ENCODE data around the gene NTN1.
A peak's percentile ranks its signal among the peaks of the same experiment; 100 is the strongest.
"Not testable (repeated sequence)": the region's sequence is repeated elsewhere in the genome, so short reads cannot be mapped to it uniquely, and the experiment has no call there.

NTN1 gene

DNA sequence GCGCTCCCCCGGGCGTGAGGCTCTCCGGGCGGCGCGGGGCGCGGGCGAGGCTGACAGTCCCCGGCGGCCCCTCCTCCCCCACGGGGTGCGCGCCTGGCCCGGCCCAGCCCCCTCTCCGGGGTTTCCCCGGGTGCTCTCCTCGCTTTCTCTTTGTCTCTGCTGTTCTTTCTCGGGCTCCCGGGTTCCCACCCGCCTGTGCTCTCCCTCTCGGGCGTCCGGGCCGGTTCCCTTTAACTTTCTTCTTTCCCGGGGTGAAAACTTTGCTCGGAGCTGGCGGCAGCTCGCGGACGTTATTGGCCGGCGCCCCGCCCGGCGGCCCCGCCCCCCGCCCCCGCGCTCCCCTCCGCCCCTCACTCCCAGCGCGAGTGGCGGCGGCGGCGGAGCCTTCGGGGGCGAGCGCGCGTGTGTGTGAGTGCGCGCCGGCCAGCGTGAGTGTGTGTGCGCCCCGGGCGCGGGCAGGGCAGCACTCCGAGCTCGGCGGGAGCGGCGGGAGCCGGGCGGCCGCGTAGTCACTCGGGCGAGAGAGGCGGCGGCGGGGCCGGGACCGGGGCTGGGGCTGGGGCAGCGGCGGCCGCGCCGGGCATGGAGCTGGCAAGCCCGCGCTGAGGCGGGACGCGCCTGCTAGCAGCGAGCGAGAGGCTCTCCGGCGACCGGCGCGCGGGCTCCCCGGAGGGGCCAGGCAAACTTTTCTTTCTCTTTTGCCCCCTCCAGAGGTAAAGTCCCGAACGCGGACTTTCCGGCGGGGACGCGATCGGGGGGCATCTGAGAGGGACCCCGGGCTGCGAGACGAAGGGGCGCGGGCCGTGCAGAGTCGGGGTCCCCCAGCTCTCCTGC is at the start of gene NTN1:
NTN1 (plus strand) TSS at position 353 of the 834 bp plus-strand sequence. CDS start 864 bp downstream, outside the sequence.
- peak; percentile 27 to 68 for DNase-seq (ENCODE audit: low read depth in 2 of 2)

DNA sequence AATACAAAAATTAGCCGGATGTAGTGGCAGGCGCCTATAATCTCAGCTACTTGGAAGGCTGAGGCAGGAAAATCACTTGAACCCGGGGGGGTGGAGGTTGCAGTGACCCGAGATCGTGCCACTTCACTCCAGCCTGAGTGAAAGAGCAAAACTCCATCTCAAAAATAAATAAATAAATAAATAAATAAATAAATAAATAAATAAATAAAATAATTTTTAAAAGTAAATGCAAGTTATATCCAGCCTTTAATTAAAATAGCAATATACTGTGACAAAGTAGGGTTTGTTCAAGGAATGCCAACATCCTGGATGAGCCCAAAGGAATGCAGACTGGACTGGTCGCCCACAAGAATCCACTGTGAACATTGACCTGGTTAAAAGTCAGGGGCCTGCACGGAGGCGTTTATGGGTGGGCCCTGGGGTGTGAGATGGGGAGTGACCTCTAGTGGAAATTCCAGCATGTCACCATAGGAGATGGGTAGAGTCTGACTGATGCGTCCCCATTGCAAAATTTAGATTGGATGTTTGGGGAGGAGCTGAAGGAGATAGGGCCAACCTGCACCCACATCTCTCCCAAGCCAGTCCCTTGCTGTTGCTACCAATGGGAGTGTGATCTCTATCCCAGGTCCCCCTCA is 46.1 kb upstream of the NTN1 start:
- no peak for DNase-seq (ENCODE audit: low read depth in 2 of 2)

DNA sequence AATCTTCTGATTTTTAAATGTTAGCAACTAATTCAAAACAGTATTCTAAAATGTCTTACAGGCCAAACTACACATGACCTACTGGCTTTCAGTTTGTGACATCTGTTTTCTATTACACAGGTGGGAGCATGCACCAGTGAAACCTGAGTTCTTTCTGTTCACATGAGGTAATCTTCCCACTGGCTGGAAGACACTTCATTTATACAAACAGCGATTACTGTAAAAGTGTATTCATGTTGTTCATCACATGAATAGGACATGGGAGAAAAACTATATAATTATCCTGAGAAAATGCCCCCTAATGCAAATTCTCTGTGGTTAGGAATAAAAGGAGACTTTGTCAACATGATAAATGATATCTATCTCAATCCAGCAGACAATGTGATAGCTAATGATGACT is 44.7 kb upstream of the NTN1 start:
- no peak for DNase-seq (ENCODE audit: low read depth in 2 of 2)

DNA sequence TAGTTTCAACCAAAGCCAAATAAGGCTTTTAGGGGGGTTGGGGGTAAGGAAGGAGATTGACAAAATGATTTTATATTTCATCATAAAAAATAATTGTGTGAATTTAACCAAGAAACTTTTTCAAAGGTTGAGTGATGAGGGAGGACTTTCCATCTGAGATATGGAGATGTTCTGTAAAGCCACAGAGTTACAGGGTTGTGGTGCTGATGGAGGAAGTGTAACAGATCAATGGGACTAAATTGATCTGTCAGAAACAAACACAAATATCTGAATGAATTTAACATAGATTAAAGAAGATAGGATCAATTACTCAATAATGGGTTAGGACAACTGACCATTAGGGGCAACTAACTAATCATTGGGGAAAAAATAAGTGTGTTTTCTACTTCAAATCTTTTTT is 41.6 kb upstream of the NTN1 start:
- DNase-seq (ENCODE audit: low read depth in 2 of 2): no peak

DNA sequence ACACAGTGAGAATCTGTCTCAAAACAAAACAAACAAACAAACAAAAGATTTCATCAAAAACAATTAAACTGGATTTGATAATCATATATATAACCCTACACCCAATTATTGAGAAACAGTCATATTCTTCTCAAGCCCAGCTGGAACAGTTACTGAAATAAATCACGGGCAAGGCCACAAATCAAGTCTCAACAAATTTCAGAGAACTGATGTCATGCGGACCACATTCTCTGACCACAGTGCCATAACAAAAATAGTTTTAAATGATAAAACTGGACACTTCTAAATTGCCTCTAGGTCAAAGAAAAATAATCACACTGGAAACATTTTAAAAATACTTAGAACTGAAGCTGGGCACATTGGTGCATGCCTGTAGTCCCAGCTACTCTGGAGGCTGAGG is 39.9 kb upstream of the NTN1 start:
- DNase-seq (ENCODE audit: low read depth in 2 of 2): no peak

DNA sequence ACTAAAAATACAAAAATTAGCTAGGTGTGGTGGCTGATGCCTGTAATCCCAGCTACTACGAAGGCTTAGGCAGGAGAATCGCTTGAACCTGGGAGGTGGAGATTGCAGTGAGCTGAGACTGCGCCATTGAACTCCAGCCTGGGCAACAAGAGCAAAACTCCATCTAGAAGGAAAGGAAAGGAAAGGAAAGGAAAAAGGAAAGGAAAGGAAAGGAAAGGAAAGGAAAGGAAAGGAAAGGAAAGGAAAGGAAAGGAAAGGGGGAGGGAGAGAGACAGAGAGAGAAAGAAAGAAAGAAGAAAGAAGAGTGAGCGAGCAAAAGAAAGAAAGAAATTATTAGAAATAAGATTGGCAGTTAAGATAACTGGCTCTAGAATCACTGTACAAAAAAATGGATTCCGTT is 37.1 kb upstream of the NTN1 start:
- not testable (repeated sequence) for DNase-seq (ENCODE audit: low read depth in 2 of 2)

DNA sequence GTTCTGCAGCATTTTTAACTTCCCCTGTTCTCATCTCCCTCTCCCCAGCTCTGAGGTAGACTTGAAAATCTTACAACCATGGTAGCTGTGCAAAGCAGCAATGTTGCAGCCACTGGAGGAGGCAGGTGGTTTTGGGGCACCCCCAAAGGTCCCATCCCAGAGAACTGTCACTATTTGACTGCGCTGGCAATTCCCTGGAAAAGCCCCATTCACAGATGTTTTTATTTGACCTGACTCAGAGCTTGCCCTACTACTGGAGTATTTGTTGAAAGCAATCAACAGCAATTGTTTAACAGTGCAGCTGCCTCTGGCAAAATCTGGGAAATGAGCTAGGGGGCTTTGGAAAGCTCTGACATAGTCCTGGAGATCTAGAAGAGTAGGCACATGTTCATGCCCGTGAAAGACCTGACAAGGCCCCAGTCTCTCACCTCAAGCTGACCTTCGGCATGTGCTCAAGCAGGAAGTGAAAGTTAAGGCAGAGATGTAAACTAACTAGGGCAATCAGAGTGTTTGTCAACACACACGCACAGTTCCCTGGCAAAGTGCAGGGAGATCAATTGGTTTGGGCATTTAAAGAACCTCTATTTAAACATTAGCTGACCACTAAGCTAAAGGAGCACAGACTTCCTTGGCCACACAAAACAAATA is 36.1 kb upstream of the NTN1 start:
- no peak for DNase-seq (ENCODE audit: low read depth in 2 of 2)

DNA sequence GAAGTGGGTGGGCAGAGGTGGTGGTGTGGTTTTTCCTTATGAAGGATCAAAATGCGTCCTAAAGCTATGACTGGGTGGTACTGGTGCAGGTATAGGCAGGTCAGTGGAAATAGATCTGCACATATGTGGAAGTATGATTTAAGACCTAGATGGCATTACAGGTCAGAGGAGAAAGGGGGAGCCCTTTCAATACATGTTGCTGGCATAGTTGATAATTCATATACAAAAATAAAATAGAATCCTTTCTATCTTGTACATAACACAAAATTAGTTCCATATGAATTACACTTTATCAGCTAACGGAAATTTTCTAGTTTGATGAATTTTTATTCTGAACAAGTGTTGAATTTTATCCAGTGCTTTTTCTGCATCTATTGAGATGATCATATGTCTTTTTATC is 35.0 kb upstream of the NTN1 start:
- no peak for DNase-seq (ENCODE audit: low read depth in 2 of 2)

DNA sequence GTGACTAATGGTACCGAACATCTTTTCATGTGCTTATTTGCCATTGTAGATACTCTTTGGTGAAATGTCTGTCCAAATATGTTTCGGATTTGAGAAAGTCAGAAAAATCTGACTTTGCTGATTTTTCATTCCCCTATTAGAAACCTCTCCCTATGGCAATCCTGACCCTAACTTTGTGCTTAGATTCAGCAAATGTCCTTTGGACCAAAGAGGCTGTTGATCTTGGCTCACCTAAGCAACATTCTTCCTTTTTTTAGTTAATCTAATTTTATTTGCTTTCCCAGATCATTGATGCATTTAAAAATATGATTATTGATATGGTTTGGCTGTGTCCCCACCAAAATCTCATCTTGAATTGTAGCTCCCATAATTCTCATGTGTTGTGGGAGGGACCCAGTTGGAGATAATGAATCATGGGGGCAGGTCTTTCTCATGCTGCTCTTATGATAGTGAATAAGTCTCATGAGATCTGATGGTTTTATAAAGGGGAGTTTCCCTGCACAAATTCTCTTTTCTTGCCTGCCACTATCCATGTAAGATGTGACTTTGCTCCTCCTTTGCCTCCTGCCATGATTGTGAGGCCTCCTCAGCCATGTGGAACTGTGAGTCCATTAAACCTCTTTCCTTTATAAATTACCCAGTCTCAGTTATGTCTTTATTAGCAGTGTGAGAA is 32.9 kb upstream of the NTN1 start:
- not testable (repeated sequence) for DNase-seq (ENCODE audit: low read depth in 2 of 2)

DNA sequence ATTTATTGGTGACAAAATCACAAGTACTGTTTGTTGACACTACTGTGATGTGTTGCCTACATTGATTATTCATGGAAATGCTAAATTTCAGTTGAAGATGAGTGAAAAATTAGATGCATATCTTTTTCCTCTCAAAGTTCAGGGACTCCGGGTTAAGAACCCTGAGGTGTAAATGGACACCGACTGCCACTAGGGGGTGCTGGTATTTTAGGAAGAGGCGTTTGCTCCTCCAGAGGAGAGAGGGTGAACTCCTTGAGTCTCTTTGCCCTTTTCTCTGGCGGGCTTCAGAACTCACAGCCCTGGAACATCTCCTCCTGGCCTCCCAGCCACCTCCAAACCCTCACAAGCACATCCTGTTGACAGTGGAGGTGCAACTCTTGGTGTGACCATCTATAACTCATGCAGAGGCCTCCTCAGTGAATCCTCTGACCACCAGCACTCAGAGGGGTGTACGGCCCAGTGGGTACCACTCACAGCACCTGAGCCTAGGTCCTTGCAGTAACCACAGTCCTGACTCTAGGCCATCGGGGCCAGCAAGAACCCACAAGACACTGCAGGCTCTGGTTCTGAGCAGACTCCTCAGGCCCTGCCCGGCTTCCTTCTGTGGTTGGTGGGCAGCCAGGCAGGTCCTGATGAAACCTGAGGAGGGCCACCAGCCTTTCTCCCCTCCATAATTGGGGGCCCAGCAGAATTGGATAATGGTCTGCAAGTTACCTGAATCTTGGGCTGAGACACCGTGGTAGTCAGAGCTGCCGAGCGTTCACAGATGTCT is 29.6 kb upstream of the NTN1 start:
- peak; percentile 47 to 53 for DNase-seq (ENCODE audit: low read depth in 2 of 2)

DNA sequence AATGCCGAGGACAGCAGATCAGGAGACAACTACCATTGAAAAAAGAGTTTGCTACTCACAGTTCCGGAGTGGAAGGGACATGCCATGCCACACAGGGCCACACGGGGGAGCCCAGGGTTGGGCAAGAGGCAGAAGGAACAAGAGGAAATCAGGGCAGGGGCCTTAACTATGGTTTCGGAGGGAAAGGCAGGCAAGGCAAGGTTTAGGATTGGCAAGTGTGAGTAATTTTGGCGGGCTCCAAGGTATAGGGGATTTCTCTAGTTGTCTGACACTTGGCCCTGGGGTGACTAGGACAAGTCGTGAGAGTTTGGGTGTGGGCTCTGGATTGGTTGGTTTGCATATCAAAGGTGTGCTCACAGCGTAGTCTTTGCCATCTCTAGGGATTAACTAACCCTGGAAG is 27.0 kb upstream of the NTN1 start:
- peak; percentile 17 to 45 for DNase-seq (ENCODE audit: low read depth in 2 of 2)

DNA sequence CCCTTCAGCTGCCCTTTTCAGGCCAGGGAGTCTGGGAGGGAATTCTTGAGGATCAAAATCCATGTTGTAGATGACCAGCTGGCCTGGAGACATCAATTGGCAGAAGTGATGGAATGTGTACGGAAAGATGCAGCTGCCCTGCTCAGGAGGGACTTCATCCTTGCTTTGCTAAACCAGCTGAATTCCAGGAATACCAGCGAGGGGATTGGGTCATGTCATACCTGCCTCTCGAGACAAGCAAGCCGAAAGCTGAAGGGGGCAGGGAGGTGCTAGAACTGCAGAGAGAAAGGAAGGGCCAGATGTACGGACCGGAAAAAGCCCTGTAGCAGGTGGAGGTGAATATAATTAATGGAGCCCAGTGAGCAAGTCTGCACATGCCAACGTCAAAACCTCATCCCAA is 25.6 kb upstream of the NTN1 start:
- DNase-seq (ENCODE audit: low read depth in 2 of 2): no peak

DNA sequence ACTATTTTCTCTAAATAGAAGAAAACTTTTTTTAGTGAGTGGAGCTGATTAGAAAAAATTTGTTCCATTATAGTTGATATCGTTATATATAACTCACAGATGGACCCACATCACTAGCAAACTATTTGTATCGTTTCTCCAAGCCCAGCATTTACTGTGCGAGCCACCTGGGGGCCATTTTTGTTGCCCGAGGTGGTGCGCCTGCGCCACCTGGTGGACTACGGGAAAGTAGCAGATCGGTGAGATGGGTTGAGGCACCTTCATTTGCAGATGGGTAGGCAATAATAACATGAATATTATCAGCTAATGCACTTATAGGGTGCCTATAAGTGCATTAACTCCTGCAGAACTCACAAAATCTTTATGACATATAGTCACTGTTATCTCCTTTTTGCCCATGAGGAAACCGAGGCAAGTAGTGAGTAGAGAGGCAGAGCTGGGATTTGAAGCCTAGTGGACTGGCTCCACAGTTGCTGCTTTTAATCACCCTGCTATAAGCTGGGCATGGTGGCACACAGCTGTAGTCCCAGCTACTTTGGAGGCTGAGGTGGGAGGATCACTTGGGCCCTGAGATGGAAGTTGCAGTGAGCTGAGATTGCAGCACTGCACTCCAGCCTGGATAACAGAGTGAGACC is 23.2 kb upstream of the NTN1 start:
- peak; percentile 63 to 71 for DNase-seq (ENCODE audit: low read depth in 2 of 2)

DNA sequence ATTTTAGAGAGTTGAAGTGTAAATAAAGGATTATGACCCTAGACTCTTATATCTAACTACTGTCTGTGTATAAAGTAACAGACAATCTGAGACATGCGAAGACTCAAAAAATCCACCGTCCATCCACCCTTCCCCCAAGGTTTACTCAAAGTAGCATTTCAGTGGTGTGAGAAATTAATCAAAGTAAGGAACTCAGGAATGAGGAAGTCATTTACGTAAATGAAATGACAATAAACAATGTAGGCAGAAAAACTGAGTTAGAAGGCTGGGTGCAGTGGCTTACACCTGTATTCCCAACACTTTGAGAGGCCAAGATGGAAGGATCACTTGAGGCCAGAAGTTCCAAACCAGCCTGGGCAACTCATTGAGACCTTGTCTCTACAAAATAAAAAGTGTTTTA is 19.8 kb upstream of the NTN1 start:
- no peak for DNase-seq (ENCODE audit: low read depth in 2 of 2)

DNA sequence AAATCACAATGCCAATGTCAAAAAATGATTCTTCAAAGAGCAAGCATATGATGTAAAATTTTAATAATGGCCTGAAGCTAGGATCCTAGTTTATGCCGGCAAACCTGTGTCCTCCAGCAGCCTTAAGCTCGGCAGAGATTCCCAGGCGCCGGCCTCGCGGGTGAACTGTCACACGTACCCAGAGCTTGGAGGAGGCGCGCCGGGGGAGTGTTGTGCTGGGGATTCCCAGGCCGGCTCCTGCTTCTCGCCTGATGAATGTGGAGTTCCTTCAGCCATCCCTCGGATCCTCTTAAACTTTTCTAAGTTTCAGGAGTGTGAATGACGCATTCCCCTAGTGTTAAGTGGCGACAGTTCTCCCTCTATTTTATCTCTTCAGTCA is 19.1 kb upstream of the NTN1 start:
- no peak for DNase-seq (ENCODE audit: low read depth in 2 of 2)

DNA sequence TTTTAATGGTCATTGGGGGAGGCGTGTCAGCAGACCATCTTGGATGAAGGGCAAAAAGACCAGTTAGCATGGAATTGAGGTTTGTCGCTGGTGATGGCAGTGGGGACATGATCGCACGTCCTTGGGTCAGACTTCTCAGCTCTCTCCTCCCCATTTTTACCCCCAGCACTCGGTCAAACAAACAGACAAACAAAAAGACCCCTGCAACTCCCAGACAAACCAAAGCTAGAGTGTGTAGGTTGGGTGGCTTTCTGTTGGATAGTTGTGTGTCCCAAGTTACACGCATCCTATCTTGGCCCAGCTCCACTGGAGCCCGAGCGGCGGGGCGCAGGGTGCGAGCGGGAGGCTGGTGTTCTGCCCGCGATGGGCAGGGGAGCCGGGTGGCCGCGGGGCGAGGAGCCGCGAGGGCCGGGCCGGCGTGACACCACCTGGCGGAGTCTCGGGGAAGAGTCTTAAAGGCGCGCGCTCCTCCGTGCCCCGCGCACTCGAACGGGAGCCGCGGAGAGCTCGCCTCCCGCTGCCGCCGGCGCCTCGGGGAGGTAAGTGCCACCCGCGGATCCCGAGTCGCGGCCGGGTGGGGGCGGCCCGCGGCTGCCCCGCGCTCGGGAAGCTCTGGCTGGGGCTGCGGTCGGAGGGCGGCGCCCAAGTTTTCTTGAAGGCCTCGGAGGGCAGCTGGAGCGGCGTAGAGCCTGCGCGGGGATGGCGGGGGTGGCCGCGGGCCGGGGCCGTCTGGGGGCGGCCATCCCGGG is 18.5 kb upstream of the NTN1 start:
- no peak for DNase-seq (ENCODE audit: low read depth in 2 of 2)

DNA sequence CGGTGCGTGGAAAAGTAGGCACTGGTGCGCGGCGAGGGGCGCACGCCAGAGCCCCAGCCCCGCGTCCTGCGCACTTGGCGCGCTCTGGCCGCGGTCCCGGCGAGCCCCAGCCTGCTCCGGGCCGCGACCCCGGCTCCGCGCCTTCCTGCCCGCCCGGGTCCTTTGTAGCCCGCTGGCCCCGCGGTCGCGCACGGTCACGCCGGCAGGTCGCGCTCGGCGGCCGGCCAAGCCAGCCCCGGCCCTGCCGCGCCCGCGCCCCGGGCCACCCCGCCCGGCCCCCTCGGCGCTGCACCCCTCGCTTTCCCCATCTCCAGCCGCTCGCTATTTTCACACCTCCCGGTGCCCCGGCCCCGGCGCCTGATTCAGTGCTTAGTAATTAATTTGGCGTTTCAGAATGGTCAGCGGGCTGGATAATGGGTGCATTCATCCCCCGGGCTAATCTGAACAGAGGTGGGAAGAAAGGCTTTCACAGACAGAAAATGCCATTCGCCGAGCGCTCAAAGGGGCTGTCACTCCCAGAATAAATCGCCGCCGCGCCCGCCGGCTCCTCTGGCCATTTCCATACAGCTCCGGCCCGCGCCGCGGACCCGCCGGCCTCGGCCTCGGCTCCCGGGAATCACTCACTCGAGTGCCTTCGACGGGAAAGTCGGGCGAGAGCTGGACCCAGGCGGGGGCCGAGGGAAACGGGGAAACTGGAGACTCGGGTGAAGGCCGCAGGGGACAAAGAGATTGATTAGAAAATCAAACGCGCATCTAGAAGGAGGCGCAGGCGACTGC is 17.8 kb upstream of the NTN1 start:
- DNase-seq (ENCODE audit: low read depth in 2 of 2): no peak

DNA sequence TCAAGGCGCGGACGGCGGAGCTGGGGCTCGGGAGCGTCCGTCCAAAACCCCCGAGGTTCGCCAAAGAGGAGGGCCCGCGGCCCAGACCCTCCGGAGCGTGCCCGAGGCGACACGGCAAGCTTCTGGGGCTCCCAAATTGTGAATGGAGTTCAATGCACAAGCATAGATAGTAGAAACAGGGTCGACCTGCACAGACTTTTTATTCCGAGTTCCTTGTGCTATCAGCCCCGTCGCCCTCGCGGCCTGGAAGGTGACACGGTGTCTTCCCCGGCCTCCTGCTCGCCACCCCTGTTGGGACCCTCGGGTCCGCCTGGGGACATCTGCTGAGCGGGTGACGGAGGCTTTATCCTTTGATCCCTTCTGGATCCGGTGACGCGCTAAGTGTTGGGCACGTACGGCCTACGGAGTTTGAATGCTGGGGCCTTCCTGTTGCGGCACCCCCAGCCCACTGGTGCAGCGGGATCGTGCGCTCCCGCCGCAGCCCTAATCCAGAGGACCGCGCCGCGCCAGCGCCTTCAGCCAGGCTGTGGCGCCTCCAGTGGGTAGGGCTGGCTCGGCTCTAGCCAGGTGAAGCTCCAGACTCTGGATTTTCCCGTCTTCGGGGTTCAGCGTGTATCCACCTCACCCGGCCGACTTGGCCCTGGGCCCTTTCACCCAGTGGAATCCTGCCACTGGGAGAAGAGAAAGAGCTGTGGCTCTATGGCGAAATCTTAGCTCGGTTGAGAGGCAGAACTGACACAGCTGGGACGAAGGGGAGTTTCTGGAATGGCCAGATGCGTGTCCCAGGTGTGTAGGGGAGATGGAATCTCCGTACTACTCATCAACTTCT is 17.0 kb upstream of the NTN1 start:
- DNase-seq (ENCODE audit: low read depth in 2 of 2): no peak

DNA sequence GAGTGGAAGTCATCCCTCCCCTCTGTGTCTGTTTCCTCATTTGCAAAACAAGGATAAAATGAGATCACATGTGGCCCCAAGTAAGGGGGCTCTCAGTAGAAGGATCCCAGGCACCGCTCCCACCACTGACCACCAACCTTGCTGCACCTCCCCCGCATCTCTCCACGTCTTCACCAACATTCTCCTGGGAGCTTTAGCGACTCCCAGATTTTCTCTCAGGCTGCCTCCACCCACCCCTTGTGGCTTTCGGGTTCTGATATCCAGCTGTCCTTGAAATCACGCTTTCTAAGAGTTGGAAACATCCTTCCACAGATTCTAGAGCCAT is 16.4 kb upstream of the NTN1 start:
- no peak for DNase-seq (ENCODE audit: low read depth in 2 of 2)
